ENCODE results near the gene PPP1R12A.

Gene PPP1R12A

DNA sequence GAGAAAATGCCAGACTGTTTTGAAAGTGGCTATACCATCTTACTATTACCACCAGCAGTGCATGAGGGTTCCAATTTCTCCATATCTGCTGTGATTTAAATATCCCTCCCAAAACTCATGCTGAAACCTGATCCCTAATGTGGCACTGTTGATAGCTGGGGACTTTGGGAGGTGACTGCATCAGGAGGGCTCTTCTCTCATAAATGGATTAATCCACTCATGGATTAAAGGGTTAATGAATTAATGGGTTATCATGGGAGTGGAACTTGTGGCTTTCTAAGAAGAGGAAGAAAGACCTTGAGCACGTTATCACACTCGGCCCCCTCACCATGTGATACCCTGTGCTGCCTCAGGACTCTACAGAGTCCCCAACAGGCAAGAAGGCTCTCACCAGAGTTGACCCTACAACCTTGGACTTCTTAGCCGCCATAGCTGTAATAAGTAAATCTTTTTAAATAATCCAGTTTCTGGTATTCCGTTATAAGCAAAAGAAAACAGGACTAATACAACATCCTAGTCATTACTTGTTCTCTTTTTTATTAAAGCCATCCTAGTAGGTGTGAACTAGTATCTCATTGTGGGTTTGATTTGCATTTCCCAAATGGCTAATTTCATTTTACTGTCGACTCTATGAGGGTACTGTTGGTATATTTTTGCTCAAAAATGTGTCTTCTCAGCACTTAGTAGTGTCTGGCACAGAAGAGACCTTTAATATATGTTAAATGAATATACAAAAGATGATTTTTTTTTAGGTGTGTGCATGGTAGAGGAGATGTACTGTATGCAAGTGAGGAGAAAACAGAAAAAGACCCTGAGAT, 14.3 kb downstream of the PPP1R12A start:
- TF ChIP-seq, protein P1, sequence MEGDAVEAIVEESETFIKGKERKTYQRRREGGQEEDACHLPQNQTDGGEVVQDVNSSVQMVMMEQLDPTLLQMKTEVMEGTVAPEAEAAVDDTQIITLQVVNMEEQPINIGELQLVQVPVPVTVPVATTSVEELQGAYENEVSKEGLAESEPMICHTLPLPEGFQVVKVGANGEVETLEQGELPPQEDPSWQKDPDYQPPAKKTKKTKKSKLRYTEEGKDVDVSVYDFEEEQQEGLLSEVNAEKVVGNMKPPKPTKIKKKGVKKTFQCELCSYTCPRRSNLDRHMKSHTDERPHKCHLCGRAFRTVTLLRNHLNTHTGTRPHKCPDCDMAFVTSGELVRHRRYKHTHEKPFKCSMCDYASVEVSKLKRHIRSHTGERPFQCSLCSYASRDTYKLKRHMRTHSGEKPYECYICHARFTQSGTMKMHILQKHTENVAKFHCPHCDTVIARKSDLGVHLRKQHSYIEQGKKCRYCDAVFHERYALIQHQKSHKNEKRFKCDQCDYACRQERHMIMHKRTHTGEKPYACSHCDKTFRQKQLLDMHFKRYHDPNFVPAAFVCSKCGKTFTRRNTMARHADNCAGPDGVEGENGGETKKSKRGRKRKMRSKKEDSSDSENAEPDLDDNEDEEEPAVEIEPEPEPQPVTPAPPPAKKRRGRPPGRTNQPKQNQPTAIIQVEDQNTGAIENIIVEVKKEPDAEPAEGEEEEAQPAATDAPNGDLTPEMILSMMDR (IDR thresholded peaks at IDR 0.05), result no peak

DNA sequence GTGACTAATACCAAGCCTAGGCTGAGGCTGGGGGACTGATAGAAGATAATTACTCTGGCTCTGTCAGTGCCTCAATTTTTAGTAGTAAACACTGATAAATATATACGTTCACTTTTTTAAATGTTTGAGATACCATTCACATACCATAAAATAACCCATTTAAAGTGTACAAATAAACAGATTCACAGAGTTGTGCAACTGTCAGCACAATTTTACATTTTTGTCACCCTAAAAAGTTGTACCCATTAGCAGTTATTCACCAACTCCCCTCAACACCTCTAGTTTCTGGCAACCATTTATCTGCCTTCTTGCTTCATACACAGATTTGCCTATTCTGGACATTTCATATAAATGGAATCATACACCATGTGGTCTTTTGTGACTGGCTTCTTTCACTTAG, 15.1 kb downstream of the PPP1R12A start:
- TF ChIP-seq, protein P1 (IDR thresholded peaks at IDR 0.05), result no peak

DNA sequence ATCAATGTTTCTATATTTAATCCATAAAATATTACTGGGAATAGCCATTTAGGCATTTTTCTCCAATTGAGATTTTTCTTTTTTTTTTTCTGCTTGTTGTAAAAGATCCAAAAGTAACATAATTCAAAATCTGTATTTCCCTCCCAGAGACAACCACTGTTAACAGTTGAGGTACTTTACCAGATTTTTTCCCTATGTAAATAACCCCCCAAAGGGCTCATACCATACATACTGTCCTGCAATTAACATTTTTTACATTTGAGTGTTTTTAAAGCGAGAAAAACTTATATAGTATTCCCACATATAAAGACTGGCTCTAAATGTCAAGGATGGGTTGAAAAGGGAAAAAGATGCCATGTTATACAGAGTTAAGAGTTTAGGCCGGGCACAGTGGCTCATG, 18.1 kb downstream of the PPP1R12A start:
- TF ChIP-seq, protein P1 (IDR thresholded peaks at IDR 0.05), result no peak

DNA sequence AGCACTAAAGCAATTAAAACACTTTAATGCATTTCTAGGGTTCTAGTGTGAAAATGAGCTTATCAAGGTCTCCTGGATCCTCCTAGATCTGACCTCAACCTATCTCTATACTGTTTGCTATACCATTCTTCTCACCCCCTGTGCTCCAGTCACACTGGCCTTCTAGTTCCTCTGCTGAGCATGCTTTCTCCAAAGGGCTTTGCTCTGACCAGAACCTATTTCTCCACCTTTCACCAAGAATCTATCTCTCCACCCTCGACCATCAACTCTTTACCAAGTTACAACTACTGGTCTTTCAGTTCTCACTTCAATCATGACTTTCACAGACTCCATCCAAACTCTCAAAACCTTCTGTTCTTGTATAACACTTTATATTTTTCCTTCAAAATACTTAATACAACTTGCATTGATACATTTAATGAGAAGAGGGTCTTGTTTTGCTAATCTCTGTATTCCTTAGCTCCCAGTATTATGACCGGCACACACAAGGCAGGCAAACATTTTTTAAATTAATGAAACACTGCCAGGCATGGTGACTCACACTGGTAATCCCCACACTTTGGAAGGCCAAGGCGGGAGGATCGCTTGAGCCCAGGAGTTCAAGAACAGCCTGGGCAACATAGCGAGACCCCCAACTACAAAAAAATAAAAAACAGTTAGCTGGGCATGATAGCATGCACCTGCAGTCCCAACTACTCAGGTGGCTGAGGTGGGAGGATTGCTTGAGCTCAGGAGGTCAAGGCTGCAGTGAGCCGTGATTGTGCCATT, 22.8 kb downstream of the PPP1R12A start:
- TF ChIP-seq, protein P1 (IDR thresholded peaks at IDR 0.05), result no peak

DNA sequence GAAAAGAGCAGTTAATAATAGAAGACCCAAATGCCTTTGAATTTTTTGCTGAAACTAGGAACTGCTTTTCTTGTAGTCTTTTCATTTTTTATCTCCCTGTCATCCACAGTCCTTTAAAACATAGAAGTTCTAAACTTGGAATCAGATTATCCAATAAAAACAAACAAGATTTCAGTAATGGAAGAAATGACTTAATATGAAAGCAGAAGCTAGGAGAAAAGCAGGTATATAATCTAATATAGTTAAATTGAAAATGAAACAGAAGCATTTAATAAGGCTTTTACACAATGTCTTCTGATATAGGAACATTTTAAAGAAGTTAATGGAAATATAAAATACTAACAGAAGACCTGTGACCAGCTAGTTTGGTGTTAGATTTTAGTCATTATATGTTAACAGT, 26.5 kb downstream of the PPP1R12A start:
- TF ChIP-seq, protein P1 (IDR thresholded peaks at IDR 0.05), result no peak

DNA sequence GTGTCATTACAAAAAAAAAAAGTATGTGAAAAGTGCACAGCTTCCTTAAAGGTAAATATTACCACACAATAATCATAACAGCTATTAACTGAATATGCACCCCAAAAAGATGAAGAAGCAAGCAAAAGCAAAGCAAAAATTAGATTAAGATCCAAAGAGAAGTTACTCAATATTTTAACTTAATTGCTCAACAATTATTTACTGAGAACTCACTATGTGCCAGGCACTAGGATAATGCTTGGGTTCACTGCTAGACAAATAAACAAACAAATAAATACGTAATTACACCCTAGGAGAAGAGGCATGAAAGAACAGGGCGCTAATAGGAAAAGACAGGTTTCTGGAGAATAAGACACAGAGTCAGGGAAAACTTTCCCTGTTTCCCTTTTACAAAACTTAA, 33.4 kb downstream of the PPP1R12A start:
- TF ChIP-seq, protein P1 (IDR thresholded peaks at IDR 0.05), result no peak

DNA sequence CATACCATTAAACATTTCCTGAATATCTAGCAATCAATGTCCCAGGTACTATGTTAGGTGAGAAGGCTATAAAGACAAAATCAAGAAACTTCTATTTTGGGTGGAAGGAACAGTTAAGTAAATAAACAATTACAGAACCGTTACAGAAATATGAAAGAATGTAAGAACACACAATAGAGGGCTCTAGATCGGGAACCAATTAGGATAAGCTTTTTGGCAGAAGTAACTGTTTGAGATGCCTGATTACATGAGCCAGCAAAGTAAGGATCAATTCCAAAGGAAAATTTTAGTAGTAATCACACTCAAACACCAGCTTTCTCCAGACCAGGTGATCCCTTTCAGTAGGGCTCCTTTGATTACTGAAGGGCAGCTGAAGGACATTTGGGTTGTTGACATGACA, 33.9 kb downstream of the PPP1R12A start:
- TF ChIP-seq, protein P1 (IDR thresholded peaks at IDR 0.05), result no peak
